ENCODE data around the gene SFTPB. TPM values are rescaled to one million over a fixed set of nuclear protein-coding genes. Genes with fewer than 3 reads are reported as not detected.

Gene SFTPB
- total RNA-seq, 3 donors from 2014 or later, result 1.3 to 2.2 TPM; not detected in 1

DNA sequence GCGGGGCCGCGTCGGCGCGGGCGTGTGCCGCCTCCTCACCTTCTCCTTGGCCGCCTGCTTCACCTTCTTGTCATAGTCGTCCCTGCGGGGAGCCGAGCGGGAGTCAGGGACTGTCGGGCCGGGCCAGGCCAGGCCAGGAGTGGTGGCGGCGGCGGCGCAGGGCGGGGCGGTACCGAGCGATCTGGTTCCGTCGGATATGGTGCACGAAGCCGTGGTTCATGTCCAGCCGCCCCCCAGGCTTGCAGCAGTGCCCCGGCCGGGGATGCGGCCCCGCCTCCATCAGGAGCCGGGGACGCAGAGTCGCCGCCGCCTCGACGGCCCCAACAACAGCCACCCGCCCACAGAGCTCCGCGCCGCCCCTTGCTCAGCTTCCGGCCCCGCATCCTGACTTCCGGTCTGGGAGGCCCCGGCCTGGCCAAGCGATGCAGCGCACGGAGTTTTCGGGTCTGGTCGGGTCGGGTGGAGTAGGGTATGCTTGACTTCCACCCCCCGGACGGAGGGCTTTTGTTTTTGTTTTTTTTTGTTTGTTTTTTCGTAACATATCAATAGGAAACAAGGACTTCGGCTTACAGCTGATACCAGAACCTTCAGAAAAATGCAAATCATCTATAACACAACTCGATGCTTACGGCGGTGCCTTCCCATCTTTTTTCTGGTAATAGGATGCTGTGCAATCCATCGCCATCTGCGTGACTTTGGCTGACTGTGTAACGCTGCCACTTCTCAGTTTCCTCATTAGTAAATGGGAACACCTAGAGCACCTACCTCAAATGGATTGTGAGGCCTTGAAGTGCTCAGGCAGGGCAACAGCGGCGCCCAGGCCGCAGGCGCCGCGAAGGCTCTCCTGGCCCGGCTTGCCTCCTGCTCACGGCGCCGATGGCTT, 56.1 kb downstream of the SFTPB start, which contains the start of gene C2orf68:
C2orf68 (minus strand) TSS at position 362 of the 883 bp plus-strand sequence; CDS start at position 280, 82 bp downstream.
- Histone ChIP-seq H3K4me1 (ENCODE audit: low read depth) (peaks cover 10% of the 10 kb centered on the region), H3K36me3 (ENCODE audit: low read depth) (no peaks in the 10 kb centered on the region), H3K4me3 (peak within 1 kb of the TSS; percentile 73), H3K9me3 (no peaks in the 10 kb centered on the region)
- intact Hi-C loops (cut with DNase I, micrococcal nuclease), result no loop called here
- ATAC-seq, result peak; percentile 90
- TF ChIP-seq CTCF (IDR thresholded peaks at IDR 0.05), result no peak
- peak; percentile 93 to 95 (median 94) for DNase-seq

- H3K36me3 ChIP-seq (ENCODE audit: low read depth), result no peaks in the 10 kb centered on the region
- intact Hi-C loops (cut with DNase I, micrococcal nuclease), result no loop called here
These were observed 56.7 kb downstream of the SFTPB start for GRCh38 chr2:85611217-85611704.

More at GRCh38 chr2:85611217-85611704, 56.7 kb downstream of the SFTPB start:
- no peak for TF ChIP-seq CTCF (IDR thresholded peaks at IDR 0.05)
- Histone ChIP-seq H3K4me1 (ENCODE audit: low read depth) (peaks cover 8% of the 10 kb centered on the region), H3K9me3 (no peaks in the 10 kb centered on the region), H3K4me3 (peak overlapping the region; percentile 73)
- DNase-seq (no peak), ATAC-seq (peak; percentile 63)

Other genes starting within 250 kb of the SFTPB start
- gene SH2D6, start 249.5 kb downstream of the SFTPB start, total RNA-seq, result 10 to 100 TPM in 1 of 3 donors, 1 to 10 TPM in 2; 6.7 to 13.1 (median 8.6) TPM
- 100 to 1,000 TPM; 156 to 229 (median 167) TPM for gene MAT2A, start 129.0 kb downstream of the SFTPB start, total RNA-seq
- 10 to 100 TPM; 26.4 to 39.1 (median 31.7) TPM for gene GGCX, start 106.7 kb downstream of the SFTPB start, total RNA-seq
- gene VAMP8, start 90.6 kb downstream of the SFTPB start, total RNA-seq, result 100 to 1,000 TPM; 125 to 312 (median 254) TPM
- 10 to 100 TPM; 10.8 to 39.3 (median 28.3) TPM for gene VAMP5, start 83.8 kb downstream of the SFTPB start, total RNA-seq
- gene RNF181, start 72.5 kb downstream of the SFTPB start, total RNA-seq, result 10 to 100 TPM; 73.7 to 89.5 (median 80.8) TPM
- 10 to 100 TPM in 1 of 3 donors, 1 to 10 TPM in 2; 9.4 to 20.9 (median 10.0) TPM for gene TMEM150A, start 65.5 kb downstream of the SFTPB start, total RNA-seq
- gene C2orf68, start 56.1 kb downstream of the SFTPB start, total RNA-seq, result 10 to 100 TPM; 36.4 to 45.5 (median 36.7) TPM
- gene USP39, start 52.0 kb downstream of the SFTPB start, total RNA-seq, result 10 to 100 TPM; 33.5 to 46.4 (median 35.6) TPM
- gene GNLY, start 26.2 kb upstream of the SFTPB start, total RNA-seq, result 1 to 10 TPM; 3.0 to 6.5 (median 4.3) TPM
- gene ATOH8, start 85.8 kb upstream of the SFTPB start, total RNA-seq, result 1 to 10 TPM; 1.9 to 8.7 (median 2.8) TPM
- gene ST3GAL5, start 220.8 kb upstream of the SFTPB start, total RNA-seq, result 10 to 100 TPM in 1 of 3 donors, 1 to 10 TPM in 2; 5.0 to 19.0 (median 5.4) TPM